ENCODE results near the gene CUX1. TPM values are rescaled to one million over a fixed set of nuclear protein-coding genes. Genes with fewer than 3 reads are reported as not detected.

The CUX1 gene
- total and polyA plus RNA-seq, 2 of the 13 experiments (the other 11 are each of a cell fraction or from before 2014, with no cell fraction given) = 13.7 to 14.9 TPM

- TF ChIP-seq SOX13 (IDR thresholded peaks at IDR 0.05) (no peak), SOX13 (CRISPR knock-in tag; conservative IDR thresholded peaks at IDR 0.05 in 1 of 2, IDR thresholded peaks at IDR 0.05 in 1 of 2) (no peak; a peak in 1 of 4 replicates), TCF7L2 (IDR thresholded peaks at IDR 0.05; ENCODE audit: low read depth, low read length) (no peak), SP1 (IDR thresholded peaks at IDR 0.05) (no peak), SP1 (CRISPR knock-in tag; IDR thresholded peaks at IDR 0.05) (peak; percentile 36; the same call in 1 of the 2 replicates), ZNF451 (CRISPR knock-in tag; IDR thresholded peaks at IDR 0.05) (no peak), FOXK2 (IDR thresholded peaks at IDR 0.05) (no peak), MXD3 (CRISPR knock-in tag; IDR thresholded peaks at IDR 0.05) (peak; percentile 77), YY1 (IDR thresholded peaks at IDR 0.05; ENCODE audit: insufficient read depth, insufficient replicate concordance, low read depth, low read length) (peak; percentile 55), SP5 (CRISPR knock-in tag; IDR thresholded peaks at IDR 0.05; ENCODE audit: borderline replicate concordance, low read depth) (peak; percentile 13; the same call in 1 of the 2 replicates), NFKB2 (CRISPR knock-in tag; IDR thresholded peaks at IDR 0.05; ENCODE audit: borderline replicate concordance) (peak; percentile 76), ZNF83 (CRISPR knock-in tag; IDR thresholded peaks at IDR 0.05; ENCODE audit: borderline replicate concordance) (no peak), HNRNPUL1 (IDR thresholded peaks at IDR 0.05; ENCODE audit: low read depth, low read length) (no peak)
- TF ChIP-seq, protein P1, sequence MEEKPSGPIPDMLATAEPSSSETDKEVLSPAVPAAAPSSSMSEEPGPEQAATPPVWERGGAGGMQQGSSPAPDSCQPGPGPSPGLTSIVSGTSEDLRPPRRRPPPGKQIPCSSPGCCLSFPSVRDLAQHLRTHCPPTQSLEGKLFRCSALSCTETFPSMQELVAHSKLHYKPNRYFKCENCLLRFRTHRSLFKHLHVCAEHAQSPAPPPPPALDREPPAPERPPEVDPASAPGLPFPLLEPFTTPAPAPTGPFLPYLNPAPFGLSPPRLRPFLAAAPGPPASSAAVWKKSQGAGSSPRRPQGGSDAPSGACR (CRISPR knock-in tag; IDR thresholded peaks at IDR 0.05) = no peak
- TF ChIP-seq, protein P2, sequence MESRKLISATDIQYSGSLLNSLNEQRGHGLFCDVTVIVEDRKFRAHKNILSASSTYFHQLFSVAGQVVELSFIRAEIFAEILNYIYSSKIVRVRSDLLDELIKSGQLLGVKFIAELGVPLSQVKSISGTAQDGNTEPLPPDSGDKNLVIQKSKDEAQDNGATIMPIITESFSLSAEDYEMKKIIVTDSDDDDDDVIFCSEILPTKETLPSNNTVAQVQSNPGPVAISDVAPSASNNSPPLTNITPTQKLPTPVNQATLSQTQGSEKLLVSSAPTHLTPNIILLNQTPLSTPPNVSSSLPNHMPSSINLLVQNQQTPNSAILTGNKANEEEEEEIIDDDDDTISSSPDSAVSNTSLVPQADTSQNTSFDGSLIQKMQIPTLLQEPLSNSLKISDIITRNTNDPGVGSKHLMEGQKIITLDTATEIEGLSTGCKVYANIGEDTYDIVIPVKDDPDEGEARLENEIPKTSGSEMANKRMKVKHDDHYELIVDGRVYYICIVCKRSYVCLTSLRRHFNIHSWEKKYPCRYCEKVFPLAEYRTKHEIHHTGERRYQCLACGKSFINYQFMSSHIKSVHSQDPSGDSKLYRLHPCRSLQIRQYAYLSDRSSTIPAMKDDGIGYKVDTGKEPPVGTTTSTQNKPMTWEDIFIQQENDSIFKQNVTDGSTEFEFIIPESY (CRISPR knock-in tag; IDR thresholded peaks at IDR 0.05) = 0 out of 2 replicates have a peak, but pooled peaks have one; percentile 6
Observed at GRCh38 chr7:101814081-101814990, 3.1 kb upstream of the CUX1 start (continued).
